ENCODE measurements around the gene TMEM138. TPM values are rescaled to one million over a fixed set of nuclear protein-coding genes. Genes with fewer than 3 reads are reported as not detected.
A peak's percentile ranks its signal among the peaks of the same experiment; 100 is the strongest.

Gene TMEM138
- total RNA-seq, 1 donor from 2014 or later: 18.8 TPM

DNA sequence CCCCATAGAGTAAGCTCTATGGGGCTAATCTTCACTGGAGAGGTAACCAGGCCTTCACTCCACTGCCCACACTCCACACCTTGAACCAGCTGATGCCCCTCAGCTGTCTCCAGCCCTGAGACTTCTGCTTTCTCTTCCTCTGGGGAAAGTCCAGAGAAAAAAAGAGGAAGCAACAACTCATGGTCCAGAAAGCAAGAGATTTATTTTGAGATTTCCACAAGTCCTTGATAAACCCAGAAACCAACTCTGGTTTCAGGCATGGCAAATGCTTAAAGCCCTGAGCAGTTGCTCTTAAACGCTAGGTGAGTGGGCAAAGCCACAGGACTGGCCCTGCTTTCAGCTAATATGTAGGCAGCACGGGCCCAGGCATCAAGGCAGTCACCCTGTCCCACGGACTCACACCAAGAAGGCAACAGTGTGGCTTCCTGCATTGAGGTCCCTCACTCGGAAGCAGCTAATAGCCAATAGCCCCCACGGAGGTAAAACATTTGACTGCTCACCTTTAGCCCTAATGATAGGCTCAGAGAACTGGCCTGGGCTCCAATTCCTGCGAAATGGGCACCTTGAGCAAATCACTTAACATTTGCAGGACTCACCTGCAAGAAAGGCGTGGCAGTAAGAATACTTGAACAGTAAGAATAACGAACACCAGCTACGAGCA, 4.8 kb upstream of the TMEM138 start:
- H3K36me3 Mint-ChIP-seq (ENCODE audit: low read depth, unreplicated experiment): peaks cover 13% of the 10 kb centered on the region
- H3K9me3 Mint-ChIP-seq (ENCODE audit: unreplicated experiment): no peaks in the 10 kb centered on the region
- peaks cover 11% of the 10 kb centered on the region for H3K27me3 Mint-ChIP-seq (ENCODE audit: unreplicated experiment)
- no peak overlapping the region for H3K27ac Mint-ChIP-seq (ENCODE audit: unreplicated experiment)
- TF ChIP-seq CTCF (IDR thresholded peaks at IDR 0.05; ENCODE audit: unreplicated experiment): no peak
- no peak for DNase-seq (ENCODE audit: low spot score)
- H3K4me1 Mint-ChIP-seq (ENCODE audit: unreplicated experiment): peaks cover 19% of the 10 kb centered on the region
- H3K4me3 Mint-ChIP-seq (ENCODE audit: unreplicated experiment): no peak overlapping the region

- Mint-ChIP-seq H3K4me1 (ENCODE audit: unreplicated experiment) (peaks cover 24% of the 10 kb centered on the region), H3K27me3 (ENCODE audit: unreplicated experiment) (peaks cover 15% of the 10 kb centered on the region), H3K4me3 (ENCODE audit: unreplicated experiment) (no peak overlapping the region), H3K9me3 (ENCODE audit: unreplicated experiment) (no peaks in the 10 kb centered on the region), H3K36me3 (ENCODE audit: low read depth, unreplicated experiment) (peaks cover 15% of the 10 kb centered on the region), H3K27ac (ENCODE audit: unreplicated experiment) (no peak overlapping the region)
- no peak for TF ChIP-seq CTCF (IDR thresholded peaks at IDR 0.05; ENCODE audit: unreplicated experiment)
- DNase-seq (ENCODE audit: low spot score): no peak
Observed at GRCh38 chr11:61357894-61358239, 4.3 kb upstream of the TMEM138 start.

- H3K9me3 Mint-ChIP-seq (ENCODE audit: unreplicated experiment): no peaks in the 10 kb centered on the region
- no peak overlapping the region for H3K27ac Mint-ChIP-seq (ENCODE audit: unreplicated experiment)
- peaks cover 15% of the 10 kb centered on the region for H3K27me3 Mint-ChIP-seq (ENCODE audit: unreplicated experiment)
- TF ChIP-seq CTCF (IDR thresholded peaks at IDR 0.05; ENCODE audit: unreplicated experiment): no peak
- H3K4me1 Mint-ChIP-seq (ENCODE audit: unreplicated experiment): peaks cover 30% of the 10 kb centered on the region
- DNase-seq (ENCODE audit: low spot score): no peak
- no peak overlapping the region for H3K4me3 Mint-ChIP-seq (ENCODE audit: unreplicated experiment)
- peaks cover 8% of the 10 kb centered on the region for H3K36me3 Mint-ChIP-seq (ENCODE audit: low read depth, unreplicated experiment)
Observed at GRCh38 chr11:61358566-61358965, 3.6 kb upstream of the TMEM138 start.

DNA sequence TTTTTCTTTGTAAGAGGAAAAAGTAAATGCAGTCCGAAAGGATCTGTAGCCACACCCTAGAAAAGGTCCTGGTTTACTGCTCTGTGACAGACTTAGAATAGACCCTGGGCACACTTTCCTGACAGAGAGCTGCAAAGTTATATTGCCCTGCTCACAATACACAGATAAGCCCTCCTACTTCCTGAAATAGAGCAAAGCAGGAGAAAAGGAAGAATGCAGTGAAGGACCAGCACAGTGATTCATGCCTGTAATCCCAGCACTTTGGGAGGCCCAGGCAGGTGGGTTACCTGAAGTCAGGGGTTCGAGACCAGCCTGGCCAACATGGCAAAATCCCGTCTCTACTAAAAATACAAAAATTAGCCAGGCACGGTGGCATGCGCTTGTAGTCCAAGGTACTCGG, 2.7 kb upstream of the TMEM138 start:
- H3K27ac Mint-ChIP-seq (ENCODE audit: unreplicated experiment): no peak overlapping the region
- no peak for TF ChIP-seq CTCF (IDR thresholded peaks at IDR 0.05; ENCODE audit: unreplicated experiment)
- H3K4me1 Mint-ChIP-seq (ENCODE audit: unreplicated experiment): peaks cover 33% of the 10 kb centered on the region
- DNase-seq (ENCODE audit: low spot score): no peak
- no peaks in the 10 kb centered on the region for H3K9me3 Mint-ChIP-seq (ENCODE audit: unreplicated experiment)
- no peak overlapping the region for H3K4me3 Mint-ChIP-seq (ENCODE audit: unreplicated experiment)
- peaks cover 14% of the 10 kb centered on the region for H3K27me3 Mint-ChIP-seq (ENCODE audit: unreplicated experiment)
- peaks cover 6% of the 10 kb centered on the region for H3K36me3 Mint-ChIP-seq (ENCODE audit: low read depth, unreplicated experiment)

DNA sequence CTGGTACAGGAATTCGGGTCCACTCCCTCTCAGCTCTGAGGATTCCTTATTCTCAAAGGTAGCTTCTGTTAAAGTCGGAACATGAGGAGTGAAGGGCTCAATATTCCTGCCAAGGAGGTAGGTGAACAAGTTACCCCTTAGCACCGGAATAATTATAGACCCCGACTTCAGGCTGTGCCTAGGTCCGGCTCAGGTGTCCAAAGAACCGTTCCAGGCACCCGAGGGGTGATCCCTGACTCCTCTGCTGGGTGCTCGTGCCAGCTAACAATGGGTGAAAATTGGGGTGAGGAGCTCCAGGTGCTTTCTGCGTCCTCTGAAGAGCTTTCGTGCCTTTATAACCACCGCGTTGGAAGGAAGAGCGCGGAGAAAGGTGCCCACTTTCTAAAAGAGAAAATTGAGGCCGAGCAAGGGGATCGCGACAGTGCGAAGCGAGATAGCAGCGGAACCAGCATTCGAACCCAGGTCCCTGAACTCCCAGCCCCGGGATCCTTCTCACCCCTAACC, 885 bp upstream of the TMEM138 start:
- H3K27me3 Mint-ChIP-seq (ENCODE audit: unreplicated experiment): peaks cover 14% of the 10 kb centered on the region
- peak overlapping the region; percentile 89 for H3K27ac Mint-ChIP-seq (ENCODE audit: unreplicated experiment)
- no peak for DNase-seq (ENCODE audit: low spot score)
- H3K36me3 Mint-ChIP-seq (ENCODE audit: low read depth, unreplicated experiment): peaks cover 6% of the 10 kb centered on the region
- peak overlapping the region; percentile 99 for H3K4me3 Mint-ChIP-seq (ENCODE audit: unreplicated experiment)
- TF ChIP-seq CTCF (IDR thresholded peaks at IDR 0.05; ENCODE audit: unreplicated experiment): no peak
- H3K4me1 Mint-ChIP-seq (ENCODE audit: unreplicated experiment): peaks cover 33% of the 10 kb centered on the region
- no peaks in the 10 kb centered on the region for H3K9me3 Mint-ChIP-seq (ENCODE audit: unreplicated experiment)

Measured in endothelial cell (in vitro differentiated cells).